Hepatocyte (in vitro differentiated cells): ENCODE results near the gene MAD1L1.

Experiments
- EZH2 ChIP-seq: fragments of 200-600 bp; sonication (generic); IDR thresholded peaks from 2 replicates; pipeline ENCODE4 v1.6.1; 2016; ENCODE audit warnings: antibody characterized with exemption, mild to moderate bottlenecking, borderline replicate concordance
- TF ChIP-seq, protein P1 (sequence below): fragments of 200-600 bp; sonication (generic); IDR thresholded peaks from 2 replicates; pipeline ENCODE4 v1.5.1; 2016; ENCODE audit warnings: antibody characterized with exemption, mild to moderate bottlenecking; ENCODE audit not compliant: poor library complexity

GRCh38 chr7:1914743-1915142 is 318.0 kb downstream of the MAD1L1 start:
- TF ChIP-seq, protein P1, sequence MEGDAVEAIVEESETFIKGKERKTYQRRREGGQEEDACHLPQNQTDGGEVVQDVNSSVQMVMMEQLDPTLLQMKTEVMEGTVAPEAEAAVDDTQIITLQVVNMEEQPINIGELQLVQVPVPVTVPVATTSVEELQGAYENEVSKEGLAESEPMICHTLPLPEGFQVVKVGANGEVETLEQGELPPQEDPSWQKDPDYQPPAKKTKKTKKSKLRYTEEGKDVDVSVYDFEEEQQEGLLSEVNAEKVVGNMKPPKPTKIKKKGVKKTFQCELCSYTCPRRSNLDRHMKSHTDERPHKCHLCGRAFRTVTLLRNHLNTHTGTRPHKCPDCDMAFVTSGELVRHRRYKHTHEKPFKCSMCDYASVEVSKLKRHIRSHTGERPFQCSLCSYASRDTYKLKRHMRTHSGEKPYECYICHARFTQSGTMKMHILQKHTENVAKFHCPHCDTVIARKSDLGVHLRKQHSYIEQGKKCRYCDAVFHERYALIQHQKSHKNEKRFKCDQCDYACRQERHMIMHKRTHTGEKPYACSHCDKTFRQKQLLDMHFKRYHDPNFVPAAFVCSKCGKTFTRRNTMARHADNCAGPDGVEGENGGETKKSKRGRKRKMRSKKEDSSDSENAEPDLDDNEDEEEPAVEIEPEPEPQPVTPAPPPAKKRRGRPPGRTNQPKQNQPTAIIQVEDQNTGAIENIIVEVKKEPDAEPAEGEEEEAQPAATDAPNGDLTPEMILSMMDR: no peak
- no peak for TF ChIP-seq EZH2
